CD4-positive, alpha-beta T cell treated with Interferon alpha-2 for 1 hour (primary cell): ENCODE measurements around the gene RILPL2.
"Not testable (repeated sequence)": the region's sequence is repeated elsewhere in the genome, so short reads cannot be mapped to it uniquely, and the experiment has no call there.

Experiments used
- DNase-seq, 2 donors: peaks; one replicate each; pipeline ENCODE4 v3.0.0-alpha.2; 2020 to 2022

The RILPL2 gene

GRCh38 chr12:123449249-123449733 is 12.8 kb upstream of the RILPL2 start:
- DNase-seq, result peak in 1 of 2 donors; percentile 20

GRCh38 chr12:123446333-123446713 is 9.8 kb upstream of the RILPL2 start:
- no peak for DNase-seq

- no peak for DNase-seq
Measured at GRCh38 chr12:123445388-123446332, 9.2 kb upstream of the RILPL2 start.

- DNase-seq, result no peak
Measured at GRCh38 chr12:123444092-123445026, 7.9 kb upstream of the RILPL2 start.

- DNase-seq, result no peak
Measured at GRCh38 chr12:123442774-123443173, 6.3 kb upstream of the RILPL2 start.

- no peak for DNase-seq
Measured at GRCh38 chr12:123441523-123442164, 5.2 kb upstream of the RILPL2 start.

- no peak for DNase-seq
Measured at GRCh38 chr12:123435636-123436016, 858 bp downstream of the RILPL2 start.

- no peak for DNase-seq
Measured at GRCh38 chr12:123433615-123434014, 2.9 kb downstream of the RILPL2 start.

- peak; percentile 49 to 56 for DNase-seq
Measured at GRCh38 chr12:123431951-123432817, 4.3 kb downstream of the RILPL2 start.

GRCh38 chr12:123429101-123429500 is 7.4 kb downstream of the RILPL2 start:
- DNase-seq, result not testable (repeated sequence)

GRCh38 chr12:123428591-123428990 is 7.9 kb downstream of the RILPL2 start:
- no peak for DNase-seq

GRCh38 chr12:123427036-123427769 is 9.3 kb downstream of the RILPL2 start:
- peak; percentile 71 to 75 for DNase-seq

- DNase-seq, result no peak
Measured at GRCh38 chr12:123421314-123421713, 15.2 kb downstream of the RILPL2 start.

- no peak for DNase-seq
Measured at GRCh38 chr12:123410041-123410412, 26.5 kb downstream of the RILPL2 start.

GRCh38 chr12:123409284-123410040 is 27.0 kb downstream of the RILPL2 start:
- not testable (repeated sequence) for DNase-seq

- DNase-seq, result not testable (repeated sequence)
Measured at GRCh38 chr12:123408619-123409018, 27.9 kb downstream of the RILPL2 start.

- not testable (repeated sequence) for DNase-seq
Measured at GRCh38 chr12:123407934-123408333, 28.6 kb downstream of the RILPL2 start.

- not testable (repeated sequence) for DNase-seq
Measured at GRCh38 chr12:123407269-123407668, 29.2 kb downstream of the RILPL2 start.

- DNase-seq, result no peak
Measured at GRCh38 chr12:123404581-123404980, 31.9 kb downstream of the RILPL2 start.
